IPS-20b (cell line): ENCODE data around the gene TTC21A.

Experiments used
- H3K27ac ChIP-seq: one replicate; pipeline ENCODE4 v1.5.1; 2013; ENCODE audit warnings: low read length
- H3K27me3 ChIP-seq: 2 replicates; pipeline ENCODE4 v1.6.1; 2013; ENCODE audit warnings: mild to moderate bottlenecking, low read length, inconsistent platforms; ENCODE audit not compliant: insufficient read depth
- H3K36me3 ChIP-seq: 2 replicates; pipeline ENCODE4 v1.6.1; 2013; ENCODE audit warnings: low read depth, mild to moderate bottlenecking, inconsistent platforms, low read length, moderate library complexity; ENCODE audit not compliant: insufficient read depth
- H3K4me1 ChIP-seq: 2 replicates; pipeline ENCODE4 v1.6.1; 2013; ENCODE audit warnings: mild to moderate bottlenecking, control low read depth, inconsistent platforms, low read length, moderate library complexity; ENCODE audit not compliant: insufficient read depth
- H3K4me3 ChIP-seq: 2 replicates; pipeline ENCODE4 v1.5.1; 2013; ENCODE audit warnings: mild to moderate bottlenecking, low read length, inconsistent platforms
- H3K9ac ChIP-seq: 2 replicates; pipeline ENCODE4 v1.6.1; 2013; ENCODE audit warnings: low read depth, mild to moderate bottlenecking, inconsistent platforms, low read length, moderate library complexity
- H3K9me3 ChIP-seq: 2 replicates; pipeline ENCODE4 v1.6.1; 2013; ENCODE audit warnings: mild to moderate bottlenecking, low read depth, low read length, inconsistent platforms; ENCODE audit not compliant: insufficient read depth

TTC21A gene

GRCh38 chr3:39150148-39150802 lies 42.8 kb downstream of the TTC21A start:
- H3K27me3 ChIP-seq: peaks cover 6% of the 10 kb centered on the region; the same call in 1 of the 2 replicates
- H3K4me1 ChIP-seq: peaks cover 55% of the 10 kb centered on the region
- no peaks in the 10 kb centered on the region for H3K9me3 ChIP-seq
- peak overlapping the region; percentile 62 for H3K4me3 ChIP-seq
- peak overlapping the region; percentile 63; the same call in 1 of the 2 replicates for H3K9ac ChIP-seq
- peaks cover 12% of the 10 kb centered on the region for H3K36me3 ChIP-seq
- peak overlapping the region; percentile 29 for H3K27ac ChIP-seq

GRCh38 chr3:39150803-39151631 lies 43.5 kb downstream of the TTC21A start:
- peaks cover 6% of the 10 kb centered on the region; the same call in 1 of the 2 replicates for H3K27me3 ChIP-seq
- peak overlapping the region; percentile 63; the same call in 1 of the 2 replicates for H3K9ac ChIP-seq
- no peaks in the 10 kb centered on the region for H3K9me3 ChIP-seq
- H3K4me3 ChIP-seq: peak overlapping the region; percentile 62
- peaks cover 5% of the 10 kb centered on the region for H3K36me3 ChIP-seq
- H3K4me1 ChIP-seq: peaks cover 55% of the 10 kb centered on the region
- peak overlapping the region; percentile 29 for H3K27ac ChIP-seq

GRCh38 chr3:39153977-39154279 lies 46.4 kb downstream of the TTC21A start:
- Histone ChIP-seq H3K9ac (peak overlapping the region; percentile 70; the same call in 1 of the 2 replicates), H3K27me3 (peaks cover 6% of the 10 kb centered on the region; the same call in 1 of the 2 replicates), H3K4me1 (peaks cover 37% of the 10 kb centered on the region), H3K9me3 (no peaks in the 10 kb centered on the region), H3K36me3 (no peaks in the 10 kb centered on the region), H3K4me3 (peak overlapping the region; percentile 77), H3K27ac (no peak overlapping the region)

GRCh38 chr3:39154280-39155021 lies 47.0 kb downstream of the TTC21A start:
- no peak overlapping the region for H3K27ac ChIP-seq

GRCh38 chr3:39156421-39156820 lies 48.9 kb downstream of the TTC21A start:
- H3K4me3 ChIP-seq: no peak overlapping the region
- H3K27ac ChIP-seq: no peak overlapping the region
- no peaks in the 10 kb centered on the region for H3K36me3 ChIP-seq
- no peaks in the 10 kb centered on the region for H3K9me3 ChIP-seq
- H3K9ac ChIP-seq: no peak overlapping the region
- peaks cover 6% of the 10 kb centered on the region; the same call in 1 of the 2 replicates for H3K27me3 ChIP-seq
- H3K4me1 ChIP-seq: peaks cover 20% of the 10 kb centered on the region

More at GRCh38 chr3:39154280-39155021, 47.0 kb downstream of the TTC21A start:
- Histone ChIP-seq H3K9ac (peak overlapping the region; percentile 70; the same call in 1 of the 2 replicates), H3K4me1 (peaks cover 38% of the 10 kb centered on the region), H3K36me3 (no peaks in the 10 kb centered on the region), H3K4me3 (peak overlapping the region; percentile 77), H3K27me3 (peaks cover 6% of the 10 kb centered on the region; the same call in 1 of the 2 replicates), H3K9me3 (no peaks in the 10 kb centered on the region)

GRCh38 chr3:39157359-39157758 lies 49.9 kb downstream of the TTC21A start:
- Histone ChIP-seq H3K27ac (no peak overlapping the region), H3K27me3 (peaks cover 6% of the 10 kb centered on the region; the same call in 1 of the 2 replicates), H3K36me3 (no peaks in the 10 kb centered on the region), H3K9ac (no peak overlapping the region), H3K4me1 (peaks cover 14% of the 10 kb centered on the region), H3K9me3 (no peaks in the 10 kb centered on the region), H3K4me3 (no peak overlapping the region)

DNA sequence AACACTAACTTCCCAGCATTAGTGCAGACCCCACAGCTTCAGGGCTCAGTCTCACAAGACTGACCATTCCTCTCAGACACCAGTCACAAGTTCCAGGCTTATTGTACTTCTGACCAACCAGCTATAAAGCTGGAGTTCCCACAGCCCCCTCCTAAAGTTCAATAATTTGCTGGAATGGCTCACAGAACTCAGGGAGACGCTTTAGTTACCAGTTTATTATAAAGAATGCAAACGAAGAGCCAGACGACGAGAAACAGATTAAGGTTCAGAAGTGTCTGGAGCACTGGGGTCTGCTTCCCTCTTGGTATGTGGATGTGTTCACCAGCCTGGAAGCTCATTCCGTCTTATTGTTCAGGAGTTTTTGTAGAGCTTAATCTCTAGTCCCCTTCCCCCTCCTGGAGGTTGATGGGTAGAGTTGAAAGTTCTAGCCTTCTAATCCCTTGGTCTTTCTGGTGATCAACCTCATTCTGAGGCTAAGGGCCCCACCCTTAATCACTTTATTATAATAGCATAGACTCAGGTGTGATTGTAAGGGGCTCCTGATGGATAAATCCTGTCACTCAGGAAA lies 50.8 kb downstream of the TTC21A start:
- Histone ChIP-seq H3K27ac (no peak overlapping the region), H3K4me3 (no peak overlapping the region), H3K9me3 (no peaks in the 10 kb centered on the region), H3K9ac (no peak overlapping the region), H3K4me1 (peaks cover 14% of the 10 kb centered on the region), H3K36me3 (no peaks in the 10 kb centered on the region), H3K27me3 (no peaks in the 10 kb centered on the region)

DNA sequence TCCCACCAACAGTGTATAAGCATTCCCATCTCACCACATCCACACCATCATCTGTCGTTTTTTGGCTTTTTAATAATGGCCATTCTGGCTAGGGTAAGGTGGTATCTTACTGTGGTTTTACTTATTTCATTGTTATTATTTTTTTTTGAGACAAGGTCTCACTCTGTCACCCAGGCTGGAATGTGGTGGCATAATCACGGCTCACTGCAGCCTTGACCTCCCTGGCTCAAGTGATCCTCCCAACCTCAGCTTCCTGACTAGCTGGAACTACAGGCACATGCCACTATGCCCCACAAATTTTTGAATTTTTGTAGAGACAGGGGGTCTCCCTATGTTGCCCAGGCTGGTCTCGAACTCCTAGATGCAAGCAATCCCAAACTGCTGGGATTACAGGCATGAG lies 56.9 kb downstream of the TTC21A start:
- H3K9me3 ChIP-seq: no peaks in the 10 kb centered on the region

DNA sequence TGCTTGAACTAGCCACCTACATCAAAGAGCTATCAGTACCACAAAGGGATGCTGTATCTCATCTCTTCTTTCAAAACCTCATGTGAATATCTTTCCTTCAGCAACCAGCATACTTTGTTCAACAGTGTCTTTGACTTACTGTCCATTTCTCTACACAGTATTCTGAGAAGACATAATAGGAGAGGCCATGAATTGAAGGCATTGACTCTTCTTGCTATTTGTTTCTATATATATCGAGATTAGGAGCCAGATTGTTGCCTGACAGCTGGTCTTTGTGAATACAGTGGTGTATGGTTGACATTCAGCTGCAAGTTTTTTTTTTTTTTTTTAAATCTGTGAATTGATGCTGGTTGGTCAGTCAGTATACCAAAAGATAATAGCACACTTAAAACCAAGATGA lies 58.0 kb downstream of the TTC21A start:
- Histone ChIP-seq H3K36me3 (no peaks in the 10 kb centered on the region), H3K9ac (no peak overlapping the region), H3K27ac (no peak overlapping the region), H3K27me3 (no peaks in the 10 kb centered on the region), H3K4me1 (peaks cover 3% of the 10 kb centered on the region), H3K4me3 (no peak overlapping the region), H3K9me3 (no peaks in the 10 kb centered on the region)

More for the DNA sequence above, 56.9 kb downstream of the TTC21A start:
- no peaks in the 10 kb centered on the region for H3K27me3 ChIP-seq
- H3K9ac ChIP-seq: no peak overlapping the region
- no peaks in the 10 kb centered on the region for H3K36me3 ChIP-seq
- no peak overlapping the region for H3K4me3 ChIP-seq
- no peak overlapping the region for H3K27ac ChIP-seq
- peaks cover 6% of the 10 kb centered on the region for H3K4me1 ChIP-seq

DNA sequence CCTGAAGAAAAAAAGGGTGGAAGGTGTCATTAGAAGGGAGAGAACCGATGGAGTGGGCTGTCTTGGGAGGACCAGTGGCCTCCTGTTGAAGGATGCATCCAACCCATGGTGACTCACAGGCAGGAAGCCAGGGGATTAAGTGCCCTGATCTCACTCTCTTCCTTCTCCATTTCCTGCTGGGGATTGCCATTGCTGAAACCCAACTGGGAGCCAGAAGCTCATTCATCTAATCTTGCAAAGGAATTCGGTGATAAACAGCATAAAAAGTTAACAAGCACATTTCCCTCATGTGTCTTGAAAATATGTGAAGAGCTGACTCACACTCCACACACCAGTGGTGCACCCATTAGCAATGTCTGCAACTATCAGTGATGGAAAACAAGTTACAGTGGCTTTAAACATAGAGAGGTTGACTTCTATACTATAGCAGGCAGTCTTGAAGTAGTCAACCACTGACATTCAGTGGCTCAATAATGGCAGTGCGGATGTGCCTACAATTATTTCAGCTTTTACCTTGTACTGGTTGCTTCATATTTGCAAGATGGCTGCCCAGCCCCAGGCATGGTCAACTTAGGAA lies 58.7 kb downstream of the TTC21A start:
- H3K9ac ChIP-seq: no peak overlapping the region
- no peaks in the 10 kb centered on the region for H3K27me3 ChIP-seq
- no peaks in the 10 kb centered on the region for H3K9me3 ChIP-seq
- peaks cover 3% of the 10 kb centered on the region for H3K4me1 ChIP-seq
- no peak overlapping the region for H3K4me3 ChIP-seq
- no peaks in the 10 kb centered on the region for H3K36me3 ChIP-seq
- H3K27ac ChIP-seq: no peak overlapping the region

DNA sequence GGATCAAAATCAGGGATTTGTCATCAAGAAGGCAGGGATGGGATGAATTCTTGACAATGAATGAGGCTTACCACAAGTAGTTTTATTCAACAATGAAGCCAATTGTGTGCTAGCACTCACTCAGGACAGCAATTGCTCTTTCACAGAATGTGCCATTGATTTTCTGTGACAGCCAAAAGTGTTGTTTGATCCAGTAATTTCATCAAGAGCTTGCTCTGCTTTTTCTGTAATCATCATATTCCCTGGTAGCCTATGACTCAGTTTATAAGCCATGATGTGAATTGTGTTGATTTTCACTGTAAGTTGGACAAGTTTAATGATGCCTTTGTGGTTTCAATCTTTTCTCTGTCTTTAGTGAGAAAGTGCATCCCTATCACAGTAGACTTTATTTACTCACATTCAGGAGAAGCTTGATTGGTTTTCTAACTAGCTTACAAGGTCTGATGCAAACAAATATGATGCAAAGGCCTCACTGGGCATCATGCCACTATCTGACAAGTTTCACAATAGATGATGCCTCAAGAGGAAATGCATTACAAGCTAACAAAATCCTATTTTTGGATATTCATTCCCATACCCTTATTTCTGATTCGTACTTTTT lies 59.6 kb downstream of the TTC21A start:
- H3K9ac ChIP-seq: no peak overlapping the region
- H3K9me3 ChIP-seq: no peaks in the 10 kb centered on the region
- H3K4me3 ChIP-seq: no peak overlapping the region
- H3K27me3 ChIP-seq: no peaks in the 10 kb centered on the region
- peaks cover 3% of the 10 kb centered on the region for H3K4me1 ChIP-seq
- no peaks in the 10 kb centered on the region for H3K36me3 ChIP-seq
- H3K27ac ChIP-seq: no peak overlapping the region
